GM19372 (cell line): ENCODE measurements around the gene GJA1.

Source experiments
- ATAC-seq: cut with Tn5 transposase; IDR thresholded peaks from one replicate; pipeline ENCODE4 v1.9.1; 2021; ENCODE audit warnings: mild to moderate bottlenecking, low read depth, moderate library complexity; ENCODE audit not compliant: unreplicated experiment

Gene GJA1

GRCh38 chr6:121482004-121482693 lies 46.7 kb downstream of the GJA1 start:
- ATAC-seq = no peak

GRCh38 chr6:121482751-121483150 lies 47.3 kb downstream of the GJA1 start:
- ATAC-seq = no peak

- no peak for ATAC-seq
Observed at GRCh38 chr6:121485359-121485811, 49.9 kb downstream of the GJA1 start.

GRCh38 chr6:121491576-121491975 lies 56.1 kb downstream of the GJA1 start:
- ATAC-seq = no peak

- no peak for ATAC-seq
Observed at GRCh38 chr6:121492536-121492935, 57.1 kb downstream of the GJA1 start.

GRCh38 chr6:121497970-121498375 lies 62.5 kb downstream of the GJA1 start:
- no peak for ATAC-seq

- no peak for ATAC-seq
Observed at GRCh38 chr6:121498481-121499276, 63.2 kb downstream of the GJA1 start.
